T1000 (cell line): ENCODE results near the gene NLGN3.
"Not testable (repeated sequence)": the region's sequence is repeated elsewhere in the genome, so short reads cannot be mapped to it uniquely, and the experiment has no call there.

Experiments
- DNase-seq: peaks from one replicate; lab custom pipeline; 2025; ENCODE audit warnings: mixed read lengths; lab: John Stamatoyannopoulos, UW

Gene NLGN3

GRCh38 chrX:71169586-71169985, 24.9 kb downstream of the NLGN3 start:
- no peak for DNase-seq

GRCh38 chrX:71170660-71171059, 26.0 kb downstream of the NLGN3 start:
- no peak for DNase-seq

- DNase-seq: no peak
Observed at GRCh38 chrX:71171110-71171801, 26.6 kb downstream of the NLGN3 start.

- no peak for DNase-seq
Observed at GRCh38 chrX:71173440-71173839, 28.8 kb downstream of the NLGN3 start.

GRCh38 chrX:71174795-71175194, 30.2 kb downstream of the NLGN3 start:
- DNase-seq: no peak

GRCh38 chrX:71175531-71175930, 30.9 kb downstream of the NLGN3 start:
- DNase-seq: no peak

- DNase-seq: no peak
Observed at GRCh38 chrX:71177327-71177726, 32.7 kb downstream of the NLGN3 start.

GRCh38 chrX:71178908-71179307, 34.3 kb downstream of the NLGN3 start:
- peak; percentile 2 for DNase-seq

- DNase-seq: not testable (repeated sequence)
Observed at GRCh38 chrX:71180579-71181265, 36.1 kb downstream of the NLGN3 start.

GRCh38 chrX:71181558-71181909, 36.9 kb downstream of the NLGN3 start:
- no peak for DNase-seq

GRCh38 chrX:71181910-71182799, 37.5 kb downstream of the NLGN3 start:
- peak; percentile 78 for DNase-seq

- no peak for DNase-seq
Observed at GRCh38 chrX:71182871-71183270, 38.2 kb downstream of the NLGN3 start.

GRCh38 chrX:71183341-71183740, 38.7 kb downstream of the NLGN3 start:
- DNase-seq: no peak

GRCh38 chrX:71184092-71184491, 39.5 kb downstream of the NLGN3 start:
- no peak for DNase-seq

- DNase-seq: no peak
Observed at GRCh38 chrX:71184803-71185495, 40.3 kb downstream of the NLGN3 start.

GRCh38 chrX:71191248-71191647, 46.6 kb downstream of the NLGN3 start:
- DNase-seq: no peak

- DNase-seq: no peak
Observed at GRCh38 chrX:71195964-71196649, 51.5 kb downstream of the NLGN3 start.

- DNase-seq: no peak
Observed at GRCh38 chrX:71198066-71198465, 53.4 kb downstream of the NLGN3 start.

GRCh38 chrX:71199252-71200008, 54.8 kb downstream of the NLGN3 start:
- DNase-seq: no peak

- no peak for DNase-seq
Observed at GRCh38 chrX:71210816-71211215, 66.2 kb downstream of the NLGN3 start.

- no peak for DNase-seq
Observed at GRCh38 chrX:71212536-71212935, 67.9 kb downstream of the NLGN3 start.
